OCI-LY7 (cell line): ENCODE measurements around the gene GLP1R.

Experiments used
- CTCF ChIP-seq: fragments of 200-600 bp; sonication (generic); conservative IDR thresholded peaks from 2 replicates; pipeline ENCODE4 v1.5.1; 2014; ENCODE audit warnings: mild to moderate bottlenecking, antibody characterized with exemption, low read length, moderate library complexity, mixed read lengths
- EZH2phosphoT487 ChIP-seq: fragments of 200-600 bp; sonication (generic); IDR thresholded peaks from 2 replicates; pipeline ENCODE4 v1.6.1; 2018; ENCODE audit warnings: low read depth, borderline replicate concordance, mild to moderate bottlenecking, mixed run types, antibody characterized with exemption, low read length, moderate library complexity, mixed read lengths

- TF ChIP-seq CTCF (no peak), EZH2phosphoT487 (no peak)
Observed at GRCh38 chr6:39086294-39086693, 37.7 kb downstream of the GLP1R start.
